HG03521 (cell line): ENCODE results near the gene ADCY2.

Source experiments
- ATAC-seq: cut with Tn5 transposase; IDR thresholded peaks from one replicate; pipeline ENCODE4 v1.9.1; 2021; ENCODE audit warnings: mild to moderate bottlenecking, moderate library complexity; ENCODE audit not compliant: unreplicated experiment

The ADCY2 gene

DNA sequence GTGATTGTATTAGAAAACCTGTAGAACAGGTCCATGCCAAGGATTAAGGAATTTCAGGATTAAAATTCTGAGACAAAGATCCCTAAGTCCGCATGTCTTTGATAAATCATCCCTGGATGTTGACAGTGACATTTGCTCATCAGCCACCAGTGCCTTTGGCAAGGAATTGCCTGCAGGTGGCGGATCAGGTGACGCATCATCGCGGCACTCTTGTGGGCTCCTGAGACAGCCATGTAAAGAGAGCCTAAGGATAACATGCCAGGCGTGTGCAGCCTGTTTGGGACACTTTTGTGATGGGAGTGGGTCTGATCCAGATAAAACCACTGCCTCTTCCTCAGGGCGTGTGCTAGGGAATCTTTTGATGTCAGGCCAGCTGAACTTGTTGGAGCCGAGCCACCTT is 40.6 kb downstream of the ADCY2 start:
- ATAC-seq: no peak

- ATAC-seq: no peak
Measured at GRCh38 chr5:7437836-7438235, 41.9 kb downstream of the ADCY2 start.

DNA sequence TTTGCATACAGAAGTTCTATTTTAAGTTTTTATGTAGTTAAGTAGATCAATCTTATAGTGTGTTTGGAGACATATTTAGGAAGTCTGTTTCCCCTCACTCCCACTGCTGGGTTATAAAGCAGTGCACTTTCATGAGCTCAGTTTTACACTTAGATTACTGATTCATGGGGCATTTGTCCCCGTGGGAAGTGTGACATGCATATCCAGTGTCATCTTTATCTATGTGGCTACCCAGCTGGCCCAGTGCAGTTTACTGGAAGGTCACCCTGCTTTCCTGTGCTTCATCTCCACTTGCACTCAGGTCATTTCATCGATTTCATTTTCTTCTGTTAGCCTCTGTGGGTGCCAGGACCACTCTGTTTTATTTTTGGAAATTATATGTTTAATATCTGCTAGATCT is 49.1 kb downstream of the ADCY2 start:
- ATAC-seq: no peak

DNA sequence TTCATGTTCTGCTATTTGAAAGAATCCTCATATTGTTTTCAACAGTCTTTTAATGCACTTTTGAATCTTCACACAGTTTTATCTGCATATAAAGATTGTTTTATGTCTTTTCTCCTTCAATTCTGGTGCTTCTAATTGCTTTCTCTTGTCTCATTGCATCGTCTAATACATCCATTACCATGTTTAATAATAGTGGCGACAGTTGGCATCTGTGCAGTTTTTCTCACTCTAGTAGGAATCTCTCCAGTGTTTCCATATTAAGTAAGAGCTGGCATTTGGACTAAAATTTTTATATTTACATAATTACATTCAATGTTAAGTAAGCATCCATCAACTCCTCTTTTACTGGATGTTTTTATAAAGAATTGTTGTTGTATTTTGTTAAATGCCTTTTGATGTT is 49.9 kb downstream of the ADCY2 start:
- no peak for ATAC-seq

GRCh38 chr5:7446913-7447312 is 51.0 kb downstream of the ADCY2 start:
- no peak for ATAC-seq

GRCh38 chr5:7453947-7454346 is 58.0 kb downstream of the ADCY2 start:
- no peak for ATAC-seq

DNA sequence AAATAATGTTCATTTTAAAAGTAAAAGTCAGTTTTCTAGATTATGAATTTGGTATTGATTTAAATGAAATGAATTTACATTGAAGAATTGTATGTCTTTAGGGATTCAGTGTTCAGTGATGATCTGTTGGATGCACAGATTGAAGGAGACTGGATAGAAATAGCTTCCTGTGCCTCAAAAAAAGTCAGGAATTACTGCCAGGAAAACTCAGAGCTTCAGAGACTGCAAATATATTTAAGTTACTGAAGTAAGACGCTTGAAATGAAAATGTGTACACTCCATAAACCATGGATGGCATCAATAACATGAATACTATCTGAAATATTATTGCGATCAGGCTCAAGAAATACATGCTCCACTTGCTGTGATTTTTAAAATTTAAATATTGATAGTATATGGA is 60.3 kb downstream of the ADCY2 start:
- no peak for ATAC-seq

GRCh38 chr5:7461371-7461770 is 65.4 kb downstream of the ADCY2 start:
- ATAC-seq: no peak

GRCh38 chr5:7462758-7463157 is 66.8 kb downstream of the ADCY2 start:
- ATAC-seq: no peak

GRCh38 chr5:7464182-7464581 is 68.2 kb downstream of the ADCY2 start:
- ATAC-seq: no peak

GRCh38 chr5:7467179-7467578 is 71.2 kb downstream of the ADCY2 start:
- ATAC-seq: no peak

- no peak for ATAC-seq
Measured at GRCh38 chr5:7468742-7469141, 72.8 kb downstream of the ADCY2 start.

- no peak for ATAC-seq
Measured at GRCh38 chr5:7471710-7472109, 75.8 kb downstream of the ADCY2 start.

GRCh38 chr5:7473115-7473514 is 77.2 kb downstream of the ADCY2 start:
- ATAC-seq: no peak

- no peak for ATAC-seq
Measured at GRCh38 chr5:7473668-7474215, 77.8 kb downstream of the ADCY2 start.

- ATAC-seq: no peak
Measured at GRCh38 chr5:7474821-7475403, 79.0 kb downstream of the ADCY2 start.

- ATAC-seq: no peak
Measured at GRCh38 chr5:7478459-7478858, 82.5 kb downstream of the ADCY2 start.

GRCh38 chr5:7488734-7489133 is 92.8 kb downstream of the ADCY2 start:
- no peak for ATAC-seq

- no peak for ATAC-seq
Measured at GRCh38 chr5:7492371-7492770, 96.4 kb downstream of the ADCY2 start.

GRCh38 chr5:7493081-7493480 is 97.1 kb downstream of the ADCY2 start:
- no peak for ATAC-seq

GRCh38 chr5:7493622-7494021 is 97.7 kb downstream of the ADCY2 start:
- ATAC-seq: no peak

- no peak for ATAC-seq
Measured at GRCh38 chr5:7494481-7495130, 98.7 kb downstream of the ADCY2 start.

GRCh38 chr5:7495131-7495517 is 99.2 kb downstream of the ADCY2 start:
- ATAC-seq: no peak
